IMR-90 (cell line): ENCODE results near the gene S100A3. TPM values are rescaled to one million over a fixed set of nuclear protein-coding genes. Genes with fewer than 3 reads are reported as not detected.
A peak's percentile ranks its signal among the peaks of the same experiment; 100 is the strongest.

Experiments
- ATAC-seq: fragments of 200-7000 bp; cut with Tn5 transposase; 2 replicates; pipeline ENCODE4 v1.9.1; 2020; ENCODE audit warnings: low read depth, mild to moderate bottlenecking, moderate library complexity
- BruUV-seq: library from RNA; stranded (reverse); fragments of 400-500 nt; replicated peaks from 2 replicates; lab custom pipeline; 2021; lab: Mats Ljungman, UMichigan
- CTCF ChIA-PET: fragments of 300-600 bp; formaldehyde crosslinking; extraction: SDS; loops from one replicate; lab custom pipeline; 2021; ENCODE audit warnings: antibody characterized with exemption; lab: Yijun Ruan, JAX
- POLR2A ChIA-PET: fragments of 300-600 bp; sonication (Branson Sonifier 250); formaldehyde crosslinking; loops from one replicate; lab custom pipeline; 2022; ENCODE audit warnings: antibody characterized with exemption; ENCODE audit not compliant: unreplicated experiment; lab: Charles Lee
- DNase-seq: peaks from one replicate; pipeline ENCODE4 v3.0.0; 2013
- H2AFZ ChIP-seq: replicated peaks from 2 replicates; pipeline ENCODE3; 2013; ENCODE audit warnings: low read length, mild to moderate bottlenecking; ENCODE audit not compliant: poor library complexity
- H2AK5ac ChIP-seq: 2 replicates; pipeline ENCODE4 v1.6.1; 2013; ENCODE audit warnings: low read depth, low read length, inconsistent platforms
- H2AK9ac ChIP-seq: replicated peaks from 2 replicates; pipeline ENCODE3; 2013; ENCODE audit warnings: mild to moderate bottlenecking, low read depth, low read length, moderate library complexity; ENCODE audit not compliant: poor library complexity
- H2BK120ac ChIP-seq: 2 replicates; pipeline ENCODE4 v1.6.1; 2013; ENCODE audit warnings: low read depth, low read length, inconsistent platforms
- H2BK15ac ChIP-seq: 3 replicates; pipeline ENCODE4 v1.6.1; 2013; ENCODE audit warnings: low read depth, low read length, inconsistent platforms
- H2BK20ac ChIP-seq: 2 replicates; pipeline ENCODE4 v1.6.1; 2013; ENCODE audit warnings: low read depth, mild to moderate bottlenecking, inconsistent platforms, low read length, moderate library complexity
- H2BK5ac ChIP-seq: 2 replicates; pipeline ENCODE4 v1.6.1; 2013; ENCODE audit warnings: mild to moderate bottlenecking, low read depth, low read length, inconsistent platforms; ENCODE audit not compliant: poor library complexity, severe bottlenecking
- H3K14ac ChIP-seq: replicated peaks from 2 replicates; pipeline ENCODE4 v1.6.1; 2013; ENCODE audit warnings: low read depth, low read length, inconsistent platforms
- H3K18ac ChIP-seq: 2 replicates; pipeline ENCODE4 v1.6.1; 2013; ENCODE audit warnings: low read depth, low read length, control low read depth
- H3K23ac ChIP-seq: 2 replicates; pipeline ENCODE4 v1.6.1; 2013; ENCODE audit warnings: low read depth, low read length, inconsistent platforms
- H3K27ac ChIP-seq: 2 replicates; pipeline ENCODE4 v1.5.1; 2013; ENCODE audit warnings: mild to moderate bottlenecking, control low read depth, low read length; ENCODE audit not compliant: insufficient read depth
- H3K27me3 ChIP-seq: 2 replicates; pipeline ENCODE4 v1.6.1; 2013; ENCODE audit warnings: low read length; ENCODE audit not compliant: control insufficient read depth, insufficient read depth
- H3K36me3 ChIP-seq: 2 replicates; pipeline ENCODE4 v1.6.1; 2013; ENCODE audit warnings: low read length, mixed read lengths; ENCODE audit not compliant: control insufficient read depth, insufficient read depth
- H3K4ac ChIP-seq: 2 replicates; pipeline ENCODE4 v1.6.1; 2013; ENCODE audit warnings: low read depth, low read length, inconsistent platforms
- H3K4me1 ChIP-seq: 2 replicates; pipeline ENCODE4 v1.6.1; 2013; ENCODE audit warnings: low read length, mixed read lengths; ENCODE audit not compliant: control insufficient read depth, insufficient read depth
- H3K4me2 ChIP-seq: 2 replicates; pipeline ENCODE4 v1.6.1; 2013; ENCODE audit warnings: low read depth, mild to moderate bottlenecking, control low read depth, low read length, moderate library complexity
- H3K4me3 ChIP-seq: 2 replicates; pipeline ENCODE4 v1.5.1; 2013; ENCODE audit warnings: low read depth, mild to moderate bottlenecking, control low read depth, low read length, moderate library complexity; ENCODE audit not compliant: insufficient read depth
- H3K56ac ChIP-seq: 2 replicates; pipeline ENCODE4 v1.6.1; 2013; ENCODE audit warnings: low read length, inconsistent platforms; ENCODE audit not compliant: insufficient read depth; ENCODE audit errors: extremely low read depth
- H3K79me1 ChIP-seq, 2 experiments: 2 replicates each; pipeline ENCODE4 v1.6.1; 2013; ENCODE audit warnings: low read length in 2 of 2, inconsistent platforms in 1 of 2, low read depth in 1 of 2
- H3K9ac ChIP-seq: 2 replicates; pipeline ENCODE4 v1.6.1; 2013; ENCODE audit warnings: low read depth, low read length, control low read depth
- H3K9me1 ChIP-seq: 2 replicates; pipeline ENCODE4 v1.6.1; 2013; ENCODE audit warnings: low read length, inconsistent platforms; ENCODE audit not compliant: insufficient read depth
- H3K9me3 ChIP-seq: 2 replicates; pipeline ENCODE4 v1.6.1; 2013; ENCODE audit warnings: low read length; ENCODE audit not compliant: control insufficient read depth, insufficient read depth
- H4K20me1 ChIP-seq: 2 replicates; pipeline ENCODE4 v1.6.1; 2013; ENCODE audit warnings: low read length, inconsistent platforms; ENCODE audit not compliant: insufficient read depth
- H4K5ac ChIP-seq: 2 replicates; pipeline ENCODE4 v1.6.1; 2013; ENCODE audit warnings: mild to moderate bottlenecking, low read depth, low read length, control low read depth
- H4K8ac ChIP-seq, 2 experiments: 2 replicates each; pipeline ENCODE4 v1.6.1; 2013; ENCODE audit warnings: low read depth in 2 of 2, low read length in 2 of 2, control low read depth in 1 of 2, inconsistent platforms in 1 of 2
- H4K91ac ChIP-seq: 2 replicates; pipeline ENCODE4 v1.6.1; 2013; ENCODE audit warnings: low read depth, low read length, inconsistent platforms; ENCODE audit not compliant: insufficient read depth
- BHLHE40 ChIP-seq: fragments of 150-350 bp; IDR thresholded peaks from 2 replicates; pipeline ENCODE4 v1.6.1; 2016; ENCODE audit warnings: mild to moderate bottlenecking, low read depth, low read length
- CHD1 ChIP-seq: IDR thresholded peaks from 2 replicates; pipeline ENCODE4 v1.6.1; 2012; ENCODE audit warnings: low read depth, low read length, improper control_type of control experiment
- FOS ChIP-seq: fragments of 150-350 bp; IDR thresholded peaks from 2 replicates; pipeline ENCODE4 v1.6.1; 2016; ENCODE audit warnings: low read depth, low read length
- MAZ ChIP-seq: IDR thresholded peaks from 2 replicates; pipeline ENCODE4 v1.6.1; 2012; ENCODE audit warnings: low read depth, mild to moderate bottlenecking, low read length, improper control_type of control experiment, moderate library complexity, borderline replicate concordance
- MXI1 ChIP-seq: IDR thresholded peaks from 2 replicates; pipeline ENCODE4 v1.6.1; 2012; ENCODE audit warnings: low read depth, mild to moderate bottlenecking, low read length, moderate library complexity, borderline replicate concordance
- NFE2L2 ChIP-seq: fragments of 150-350 bp; IDR thresholded peaks from 2 replicates; pipeline ENCODE4 v1.6.1; 2016; ENCODE audit warnings: low read depth, mild to moderate bottlenecking, low read length
- POLR2A ChIP-seq: IDR thresholded peaks from 2 replicates; pipeline ENCODE4 v1.6.1; 2012; ENCODE audit warnings: mild to moderate bottlenecking, low read depth, low read length
- RCOR1 ChIP-seq: IDR thresholded peaks from 2 replicates; pipeline ENCODE4 v1.6.1; 2012; ENCODE audit warnings: mild to moderate bottlenecking, low read length, improper control_type of control experiment; ENCODE audit not compliant: insufficient replicate concordance
- RFX5 ChIP-seq: IDR thresholded peaks from 2 replicates; pipeline ENCODE4 v1.8.0; 2012; ENCODE audit warnings: low read depth, mild to moderate bottlenecking, low read length, moderate library complexity
- SMC3 ChIP-seq: fragments of 150-350 bp; IDR thresholded peaks from 2 replicates; pipeline ENCODE4 v1.6.1; 2016; ENCODE audit warnings: low read depth, mild to moderate bottlenecking, antibody characterized with exemption, low read length, moderate library complexity
- WGBS, 2 experiments: methylation state at CpG; one replicate each; pipeline versions ENCODE4 v1.1.5 to v1.1.7; 2013; ENCODE audit warnings: missing lambda C conversion rate in 2 of 2; ENCODE audit not compliant: insufficient read length in 1 of 2; ENCODE audit errors: extremely low coverage in 2 of 2; 5-methylcytosine and 5-hydroxymethylcytosine counted together
- dilution Hi-C: fragments of 300-500 bp; cut with HindIII; formaldehyde crosslinking; loops from one replicate; pipeline ENCODE4 v1.14.3; 2018; ENCODE audit warnings: low sequenced_read_pairs; ENCODE audit not compliant: unreplicated experiment
- in situ Hi-C: fragments of 300-500 bp; cut with MboI; formaldehyde crosslinking; loops from 3 replicates; pipeline ENCODE4 v1.14.3; 2019; ENCODE audit warnings: low sequenced_read_pairs, inconsistent platforms, mixed read lengths
- intact Hi-C: fragments of 100-400 bp; cut with micrococcal nuclease; formaldehyde crosslinking; loops from 2 replicates; pipeline ENCODE4 v1.10.0; 2022
- polyA plus RNA-seq, 3 experiments: library from polyadenylated mRNA; depleted of rRNA; stranded (reverse); fragments of >200 nt; gene quantifications; 2 replicates each; pipeline ENCODE4 v1.2.3, GENCODE V29; 2012; ENCODE audit warnings: low replicate concordance in 1 of 3
- total RNA-seq: library from RNA; depleted of rRNA; stranded (reverse); fragments of >200 nt; gene quantifications from 2 replicates; pipeline ENCODE4 v1.2.3, GENCODE V29; 2012
- TF ChIP-seq, protein P1 (sequence below): conservative IDR thresholded peaks from 2 replicates; pipeline ENCODE4 v1.5.1; 2012; ENCODE audit warnings: mild to moderate bottlenecking, low read depth, low read length, improper control_type of control experiment

Gene S100A3
- total and polyA plus RNA-seq, 2 of the 4 experiments (the other 2 are of a cell fraction), result 2.9 to 4.5 TPM

GRCh38 chr1:153553830-153554541 lies 4.9 kb upstream of the S100A3 start:
- Histone ChIP-seq H2BK20ac (peak overlapping the region; percentile 54), H3K23ac (peak overlapping the region; percentile 79), H3K36me3 (no peaks in the 10 kb centered on the region), H2AFZ (peak overlapping the region; percentile 84), H3K9me3 (no peaks in the 10 kb centered on the region), H3K4me3 (no peak overlapping the region), H4K5ac (peak overlapping the region; percentile 53), H2AK5ac (peak overlapping the region; percentile 89), H3K4me1 (peaks cover 24% of the 10 kb centered on the region), H3K9me1 (peaks cover 39% of the 10 kb centered on the region), H4K91ac (peak overlapping the region; percentile 53), H4K20me1 (no peaks in the 10 kb centered on the region), H4K8ac (peak overlapping the region; percentile 52 to 91), H3K27ac (peak overlapping the region; percentile 56), H3K14ac (peak overlapping the region; percentile 73), H3K4ac (peak overlapping the region; percentile 67), H3K18ac (peak overlapping the region; percentile 25; the same call in 1 of the 2 replicates), H2BK5ac (peak overlapping the region; percentile 14), H2BK120ac (peak overlapping the region; percentile 84), H3K27me3 (no peaks in the 10 kb centered on the region), H3K56ac (no peak overlapping the region), H3K9ac (peak overlapping the region; percentile 37; the same call in 1 of the 2 replicates), H2BK15ac (peak overlapping the region; percentile 94; the same call in 2 of the 3 replicates), H2AK9ac (peak overlapping the region; percentile 88), H3K4me2 (no peak overlapping the region), H3K79me1 (peaks cover 0 to 4% of the 10 kb centered on the region in 2 experiments; a peak in 2 of 4 replicates)
- ATAC-seq (peak; percentile 33), DNase-seq (no peak)
- TF ChIP-seq RFX5 (no peak), SMC3 (no peak), RCOR1 (no peak), POLR2A (no peak), CHD1 (no peak), FOS (no peak), MAZ (no peak), NFE2L2 (no peak), BHLHE40 (no peak), MXI1 (no peak)
- TF ChIP-seq, protein P1, sequence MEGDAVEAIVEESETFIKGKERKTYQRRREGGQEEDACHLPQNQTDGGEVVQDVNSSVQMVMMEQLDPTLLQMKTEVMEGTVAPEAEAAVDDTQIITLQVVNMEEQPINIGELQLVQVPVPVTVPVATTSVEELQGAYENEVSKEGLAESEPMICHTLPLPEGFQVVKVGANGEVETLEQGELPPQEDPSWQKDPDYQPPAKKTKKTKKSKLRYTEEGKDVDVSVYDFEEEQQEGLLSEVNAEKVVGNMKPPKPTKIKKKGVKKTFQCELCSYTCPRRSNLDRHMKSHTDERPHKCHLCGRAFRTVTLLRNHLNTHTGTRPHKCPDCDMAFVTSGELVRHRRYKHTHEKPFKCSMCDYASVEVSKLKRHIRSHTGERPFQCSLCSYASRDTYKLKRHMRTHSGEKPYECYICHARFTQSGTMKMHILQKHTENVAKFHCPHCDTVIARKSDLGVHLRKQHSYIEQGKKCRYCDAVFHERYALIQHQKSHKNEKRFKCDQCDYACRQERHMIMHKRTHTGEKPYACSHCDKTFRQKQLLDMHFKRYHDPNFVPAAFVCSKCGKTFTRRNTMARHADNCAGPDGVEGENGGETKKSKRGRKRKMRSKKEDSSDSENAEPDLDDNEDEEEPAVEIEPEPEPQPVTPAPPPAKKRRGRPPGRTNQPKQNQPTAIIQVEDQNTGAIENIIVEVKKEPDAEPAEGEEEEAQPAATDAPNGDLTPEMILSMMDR, result no peak
- CTCF ChIA-PET, result interaction anchor here (1.1 kb wide), 1 partner anchor 9 kb away, joined by 3 read pairs; no protein-coding TSS in a partner anchor
- in situ Hi-C loops (no loop called here), dilution Hi-C loops (no loop called here), intact Hi-C loops (no loop called here)
- no TSS peak for BruUV-seq
- POLR2A ChIA-PET, result interaction anchor here (0.9 kb wide), 1 partner anchor 12 kb away, joined by 5 read pairs; no protein-coding TSS in a partner anchor
- no CpG with 5 or more reads among the region's 2 CpGs for WGBS, 2 experiments
